Spleen (tissue), 11 donors: Measurements from ENCODE around the gene GNA14. TPM values are rescaled to one million over a fixed set of nuclear protein-coding genes. Genes with fewer than 3 reads are reported as not detected.
"Not testable (repeated sequence)": the region's sequence is repeated elsewhere in the genome, so short reads cannot be mapped to it uniquely, and the experiment has no call there.

Source experiments
- DNase-seq: peaks from one replicate; pipeline ENCODE4 v3.0.0-alpha.2; 2020
- H3K27ac ChIP-seq, 8 donors: fragments of 200-600 bp; sonication (generic) in 7 of 8; 1 replicate in 4 of 8; 2 replicates in 4 of 8; pipeline versions ENCODE4 v1.5.0 to v1.8.0; 2016 to 2021; ENCODE audit warnings: inconsistent platforms in 4 of 8, mild to moderate bottlenecking in 4 of 8, moderate library complexity in 1 of 8
- H3K27me3 ChIP-seq, 7 donors: fragments of 200-600 bp; sonication (generic) in 6 of 7; replicated peaks in 1 of 7; 1 replicate in 4 of 7; 2 replicates in 3 of 7; pipeline versions ENCODE4 v1.5.0 to v1.8.0; 2016 to 2021; ENCODE audit warnings: inconsistent platforms in 3 of 7, mild to moderate bottlenecking in 1 of 7
- H3K36me3 ChIP-seq, 6 donors: fragments of 200-600 bp; sonication (generic) in 5 of 6; 1 replicate in 4 of 6; 2 replicates in 2 of 6; pipeline versions ENCODE4 v1.5.0 to v1.8.0; 2016 to 2021; ENCODE audit warnings: inconsistent platforms in 2 of 6
- H3K4me1 ChIP-seq, 6 donors: fragments of 200-600 bp; sonication (generic) in 5 of 6; 1 replicate in 3 of 6; 2 replicates in 3 of 6; pipeline versions ENCODE4 v1.5.0 to v1.8.0; 2016 to 2021; ENCODE audit warnings: inconsistent platforms in 3 of 6
- H3K4me3 ChIP-seq, 8 donors: fragments of 200-600 bp; sonication (generic) in 7 of 8; 1 replicate in 4 of 8; 2 replicates in 4 of 8; pipeline versions ENCODE4 v1.5.0 to v1.8.0; 2016 to 2021; ENCODE audit warnings: inconsistent platforms in 4 of 8, mild to moderate bottlenecking in 4 of 8, moderate library complexity in 2 of 8
- H3K9me3 ChIP-seq, 8 donors: fragments of 200-600 bp; sonication (generic) in 7 of 8; 1 replicate in 4 of 8; 2 replicates in 4 of 8; pipeline versions ENCODE4 v1.5.0 to v1.8.0; 2016 to 2021; ENCODE audit warnings: inconsistent platforms in 4 of 8
- POLR2A ChIP-seq, 3 donors: fragments of 450-650 bp; IDR thresholded peaks; one replicate each; pipeline ENCODE4 v1.5.1; 2017; ENCODE audit warnings: antibody characterized with exemption in 3 of 3, mild to moderate bottlenecking in 1 of 3
- POLR2AphosphoS5 ChIP-seq, 3 donors: sonication (generic); formaldehyde crosslinking; IDR thresholded peaks; one replicate each; pipeline ENCODE4 v1.5.1; 2017; ENCODE audit warnings: antibody characterized with exemption in 3 of 3
- WGBS, 5 donors: extraction: QIAGEN DNeasy Blood & Tissue Kit in 3 of 5; methylation state at CpG; one replicate each; pipeline versions ENCODE4 v1.1.5 to v1.1.7; 2013 to 2018; 5-methylcytosine and 5-hydroxymethylcytosine counted together
- intact Hi-C: fragments of 100-400 bp; cut with DNase I; formaldehyde crosslinking; loops from one replicate; pipeline ENCODE4 v1.15.0; 2023; ENCODE audit warnings: low total_unique reads
- polyA plus RNA-seq, 3 donors: library from polyadenylated mRNA; stranded (reverse); fragments of 200-250 nt; gene quantifications; one replicate each; pipeline ENCODE4 v1.2.1, GENCODE V29; 2013
- total RNA-seq, 7 donors: library from RNA; depleted of rRNA in 3 of 7; stranded (reverse); fragments of >200 nt in 3 of 7; fragmentation: NEBNext Ultra II Directional in 4 of 7; extraction: Animal tissue kit (Norgen Biotek cat#: 25700) in 4 of 7; gene quantifications; one replicate each; pipeline versions ENCODE4 v1.1.0 to v1.2.1, GENCODE V29; 2016 to 2021
- TF ChIP-seq, protein P1 (sequence below), 11 experiments: fragments of 200-600 bp in 7 of 11; fragments of 450-650 bp in 4 of 11; sonication (generic) in 4 of 11; IDR thresholded peaks in 8 of 11; conservative IDR thresholded peaks in 3 of 11; 1 replicate in 7 of 11; 2 replicates in 4 of 11; pipeline versions ENCODE4 v1.4.0 to v1.8.0; 2016 to 2021; ENCODE audit warnings: antibody characterized with exemption in 11 of 11, inconsistent platforms in 4 of 11, mild to moderate bottlenecking in 1 of 11
- donor health status: healthy with polysubstance abuse.
- donor health status: DM: no; HTN: no; CAD: no; lungs with moderate emphysema.
- donor health status: DM: no; HTN: no; CAD: no.
- donor health status: Bipolar disorder and iron deficiency.
- donor health status: healthy.
- donor health status: DM: no; HTN: no; CAD: no.
- donor health status: DM: yes; HTN: yes; CAD: no.

Gene GNA14
- total and polyA plus RNA-seq, 10 donors, result 1.7 to 41.7 (median 7.9) TPM

DNA sequence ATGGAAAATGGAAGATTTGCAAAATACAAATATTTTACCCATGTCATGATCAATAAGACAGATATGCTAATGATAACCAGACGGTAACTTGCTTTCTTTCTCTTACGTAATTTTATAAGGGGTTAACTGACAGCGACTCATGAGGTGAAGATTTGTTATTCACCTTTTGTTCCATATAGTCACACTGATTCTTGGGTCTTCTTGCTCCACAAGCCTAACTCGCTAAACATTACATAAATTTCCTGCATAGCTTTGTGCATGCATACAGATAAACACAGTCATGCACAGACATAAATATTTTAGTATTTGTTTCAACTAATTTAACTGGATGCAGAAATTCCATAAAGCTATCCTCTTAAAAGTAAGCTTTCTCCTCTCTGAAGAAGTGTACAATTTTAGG is 244.9 kb downstream of the GNA14 start:
- no peak overlapping the region for H3K4me3 ChIP-seq
- H3K27me3 ChIP-seq, result no peaks in the 10 kb centered on the region
- peaks cover 0 to 40% (median 18%) of the 10 kb centered on the region in 6 donors for H3K36me3 ChIP-seq
- no peak overlapping the region for H3K27ac ChIP-seq
- no peaks in the 10 kb centered on the region for H3K9me3 ChIP-seq
- DNase-seq, result no peak
- intact Hi-C loops, result no loop called here
- 91 to 98% (median 94%) methylated on average over 4 of the region's 4 CpGs for WGBS, 5 donors
- no peaks in the 10 kb centered on the region for H3K4me1 ChIP-seq
- no peak for TF ChIP-seq POLR2A (IDR thresholded peaks at IDR 0.05)

DNA sequence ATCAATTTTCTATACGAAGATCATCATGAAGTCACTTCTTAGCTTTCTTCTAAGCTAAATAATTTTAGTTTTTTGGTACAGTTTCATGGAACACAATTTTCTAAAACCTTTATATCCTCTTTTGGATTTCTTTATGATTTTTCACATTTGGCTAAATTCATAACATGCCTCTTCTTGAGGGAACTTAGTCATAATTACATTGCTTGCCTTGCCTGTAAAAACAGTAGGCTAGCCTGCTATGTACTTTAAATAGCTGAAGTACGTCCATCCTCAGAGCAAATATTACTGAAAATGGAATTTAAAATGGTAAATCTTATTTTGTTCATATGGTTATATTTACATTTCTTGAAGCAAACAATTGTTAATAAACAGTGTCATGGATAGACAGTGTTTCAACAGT is 245.8 kb downstream of the GNA14 start:
- Histone ChIP-seq H3K9me3 (no peaks in the 10 kb centered on the region), H3K4me1 (no peaks in the 10 kb centered on the region), H3K27ac (no peak overlapping the region), H3K27me3 (no peaks in the 10 kb centered on the region), H3K36me3 (peaks cover 0 to 31% (median 14%) of the 10 kb centered on the region in 6 donors), H3K4me3 (no peak overlapping the region)
- intact Hi-C loops, result no loop called here
- no peak for DNase-seq
- TF ChIP-seq POLR2AphosphoS5 (IDR thresholded peaks at IDR 0.05) (no peak), POLR2A (IDR thresholded peaks at IDR 0.05) (no peak)
- TF ChIP-seq, protein P1, sequence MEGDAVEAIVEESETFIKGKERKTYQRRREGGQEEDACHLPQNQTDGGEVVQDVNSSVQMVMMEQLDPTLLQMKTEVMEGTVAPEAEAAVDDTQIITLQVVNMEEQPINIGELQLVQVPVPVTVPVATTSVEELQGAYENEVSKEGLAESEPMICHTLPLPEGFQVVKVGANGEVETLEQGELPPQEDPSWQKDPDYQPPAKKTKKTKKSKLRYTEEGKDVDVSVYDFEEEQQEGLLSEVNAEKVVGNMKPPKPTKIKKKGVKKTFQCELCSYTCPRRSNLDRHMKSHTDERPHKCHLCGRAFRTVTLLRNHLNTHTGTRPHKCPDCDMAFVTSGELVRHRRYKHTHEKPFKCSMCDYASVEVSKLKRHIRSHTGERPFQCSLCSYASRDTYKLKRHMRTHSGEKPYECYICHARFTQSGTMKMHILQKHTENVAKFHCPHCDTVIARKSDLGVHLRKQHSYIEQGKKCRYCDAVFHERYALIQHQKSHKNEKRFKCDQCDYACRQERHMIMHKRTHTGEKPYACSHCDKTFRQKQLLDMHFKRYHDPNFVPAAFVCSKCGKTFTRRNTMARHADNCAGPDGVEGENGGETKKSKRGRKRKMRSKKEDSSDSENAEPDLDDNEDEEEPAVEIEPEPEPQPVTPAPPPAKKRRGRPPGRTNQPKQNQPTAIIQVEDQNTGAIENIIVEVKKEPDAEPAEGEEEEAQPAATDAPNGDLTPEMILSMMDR (IDR thresholded peaks at IDR 0.05 in 8 of 11, conservative IDR thresholded peaks at IDR 0.05 in 3 of 11), result no peak
- 87 to 96% (median 92%) methylated on average over 2 of the region's 2 CpGs for WGBS, 5 donors

- H3K36me3 ChIP-seq, result peaks cover 0 to 13% (median 0%) of the 10 kb centered on the region in 6 donors
- TF ChIP-seq POLR2A (IDR thresholded peaks at IDR 0.05) (no peak), POLR2AphosphoS5 (IDR thresholded peaks at IDR 0.05) (no peak)
- TF ChIP-seq, protein P1 (IDR thresholded peaks at IDR 0.05 in 8 of 11, conservative IDR thresholded peaks at IDR 0.05 in 3 of 11), result no peak
- H3K4me1 ChIP-seq, result no peaks in the 10 kb centered on the region
- WGBS, 5 donors, result 92 to 100% (median 97%) methylated on average over 1 of the region's 1 CpG
- no peak for DNase-seq
- intact Hi-C loops, result no loop called here
- H3K4me3 ChIP-seq, result no peak overlapping the region
- no peaks in the 10 kb centered on the region for H3K9me3 ChIP-seq
- no peak overlapping the region for H3K27ac ChIP-seq
- no peaks in the 10 kb centered on the region for H3K27me3 ChIP-seq
Measured at GRCh38 chr9:77399964-77400363, 248.2 kb downstream of the GNA14 start.

DNA sequence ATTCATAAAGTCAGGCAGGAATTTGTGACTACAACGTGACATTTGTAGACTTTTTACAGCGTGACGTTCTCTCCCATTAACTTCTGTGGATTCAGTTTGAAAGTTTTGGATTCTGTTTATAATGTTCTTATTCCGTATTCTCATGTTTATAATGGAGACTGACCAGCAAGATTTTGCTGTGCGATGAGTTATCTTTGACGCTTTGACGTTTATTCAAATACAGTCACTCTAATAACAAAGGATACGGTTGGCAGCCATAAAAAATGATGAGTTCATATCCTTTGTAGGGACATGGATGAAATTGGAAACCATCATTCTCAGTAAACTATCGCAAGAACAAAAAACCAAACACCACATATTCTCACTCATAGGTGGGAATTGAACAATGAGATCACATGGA is 249.5 kb downstream of the GNA14 start:
- H3K9me3 ChIP-seq, DNase-seq, H3K27ac ChIP-seq, H3K4me3 ChIP-seq, H3K36me3 ChIP-seq, H3K4me1 ChIP-seq, intact Hi-C loops, H3K27me3 ChIP-seq: not testable (repeated sequence)
- WGBS, 5 donors, result 94 to 98% (median 98%) methylated on average over 9 of the region's 9 CpGs

- Histone ChIP-seq H3K4me3 (no peak overlapping the region), H3K36me3 (peaks cover 0 to 17% (median 0%) of the 10 kb centered on the region in 6 donors), H3K27me3 (no peaks in the 10 kb centered on the region), H3K27ac (no peak overlapping the region), H3K4me1 (no peaks in the 10 kb centered on the region), H3K9me3 (no peaks in the 10 kb centered on the region)
- intact Hi-C loops, result no loop called here
- WGBS, 5 donors, result 96 to 98% (median 97%) methylated on average over 7 of the region's 7 CpGs
- TF ChIP-seq, protein P1 (IDR thresholded peaks at IDR 0.05 in 8 of 11, conservative IDR thresholded peaks at IDR 0.05 in 3 of 11), result no peak
- TF ChIP-seq POLR2A (IDR thresholded peaks at IDR 0.05), result no peak
- no peak for TF ChIP-seq POLR2AphosphoS5 (IDR thresholded peaks at IDR 0.05)
- no peak for DNase-seq
Measured at GRCh38 chr9:77392328-77392727, 255.8 kb downstream of the GNA14 start.
